ENCODE data around the gene GPC4.

GPC4 gene

DNA sequence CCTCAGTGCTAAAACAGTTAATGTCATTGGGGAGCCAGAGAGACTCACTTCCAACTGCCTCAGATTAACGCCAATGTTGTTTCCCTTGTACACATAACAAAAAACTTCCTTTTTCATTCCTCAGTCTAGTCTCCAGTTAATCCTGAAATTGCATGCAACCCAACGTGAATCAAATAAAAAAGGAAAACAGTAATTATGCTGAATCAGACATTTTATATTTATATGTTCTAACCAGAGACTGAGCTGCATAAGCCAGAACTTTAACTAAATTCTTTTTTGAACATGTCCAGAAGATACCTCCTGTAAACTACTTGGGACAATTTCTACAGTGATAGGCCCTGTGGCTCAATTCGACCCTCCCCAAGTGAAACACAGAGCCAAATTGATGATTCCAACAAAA lies 4.7 kb downstream of the GPC4 start:
- H3K4me3 ChIP-seq (ENCODE audit: low read length): no peak overlapping the region
- DNase-seq (ENCODE audit: low read depth): no peak
- no peak for TF ChIP-seq CTCF (conservative IDR thresholded peaks at IDR 0.05; ENCODE audit: low read length)

DNA sequence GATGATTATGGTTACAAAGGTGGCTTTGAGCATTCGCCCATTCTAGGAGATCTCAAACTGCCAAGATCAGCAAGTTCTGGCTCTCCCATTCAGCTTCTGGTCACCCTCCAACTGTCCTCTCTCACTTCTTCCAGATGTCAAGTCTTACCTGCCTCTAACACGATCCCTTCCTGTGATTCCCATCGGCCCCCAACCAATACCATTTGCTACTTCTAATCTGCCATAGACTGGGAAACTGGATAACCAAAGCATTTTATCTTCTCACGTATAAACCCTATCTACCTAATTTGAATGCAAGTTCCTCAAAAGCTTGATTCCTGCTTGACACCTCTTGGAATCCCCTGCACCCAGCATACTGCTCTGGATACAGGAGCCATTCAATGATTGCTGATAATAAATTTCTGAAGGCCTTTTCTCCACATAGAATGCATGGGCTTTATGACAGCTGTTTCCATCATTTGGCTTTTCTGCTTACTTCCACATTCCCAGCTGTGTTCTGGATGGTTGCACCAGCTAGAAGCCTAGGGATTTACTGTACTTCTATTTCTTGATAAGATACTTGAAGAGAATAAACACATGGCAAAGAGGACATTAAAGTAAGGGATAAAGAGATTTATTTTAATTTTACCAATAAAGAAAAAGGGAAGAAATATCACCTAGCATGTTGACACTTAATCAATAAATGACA lies 9.6 kb downstream of the GPC4 start:
- no peak for TF ChIP-seq CTCF (conservative IDR thresholded peaks at IDR 0.05; ENCODE audit: low read length)
- no peak overlapping the region for H3K4me3 ChIP-seq (ENCODE audit: low read length)
- no peak for DNase-seq (ENCODE audit: low read depth)

GRCh38 chrX:133403984-133404383 lies 11.3 kb downstream of the GPC4 start:
- DNase-seq (ENCODE audit: low read depth): no peak
- H3K4me3 ChIP-seq (ENCODE audit: low read length): no peak overlapping the region
- no peak for TF ChIP-seq CTCF (conservative IDR thresholded peaks at IDR 0.05; ENCODE audit: low read length)

DNA sequence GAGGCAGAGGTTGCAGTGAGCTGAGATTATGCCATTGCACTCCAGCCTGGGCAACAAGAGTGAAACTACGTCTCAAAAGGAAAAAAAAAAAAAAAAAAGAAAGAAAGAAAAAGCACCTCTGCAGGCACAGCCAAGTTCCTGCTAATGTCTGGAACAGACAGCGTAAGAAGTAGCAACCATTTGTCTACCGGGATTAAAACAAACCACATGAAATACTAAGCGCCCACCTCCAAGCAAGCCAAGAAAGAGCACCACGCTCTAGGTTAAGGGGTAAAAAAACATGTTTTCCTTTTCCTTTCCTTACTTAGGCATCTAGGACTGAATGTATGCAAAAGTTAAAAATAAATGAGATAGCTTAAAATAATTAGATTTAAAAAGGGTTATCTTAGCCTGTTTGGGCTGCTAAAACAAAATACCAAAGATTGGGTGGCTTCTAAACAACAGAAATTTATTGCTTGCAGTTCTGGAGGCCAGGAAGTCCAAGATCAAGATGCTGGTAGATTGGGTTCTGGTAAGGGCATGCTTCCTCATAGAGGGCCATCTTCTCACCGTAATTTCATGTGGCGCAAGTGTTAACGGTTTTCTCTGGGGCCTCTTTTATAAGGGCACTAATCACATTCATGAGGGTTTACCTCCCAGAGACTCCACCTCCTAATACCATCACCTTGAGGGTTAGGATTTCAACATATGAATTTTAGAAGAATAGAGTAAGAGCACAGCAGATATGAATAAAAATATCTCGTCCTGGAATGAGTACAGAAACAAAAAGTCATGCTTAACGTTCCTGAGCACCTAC lies 12.3 kb downstream of the GPC4 start:
- H3K4me3 ChIP-seq (ENCODE audit: low read length): no peak overlapping the region
- no peak for DNase-seq (ENCODE audit: low read depth)
- no peak for TF ChIP-seq CTCF (conservative IDR thresholded peaks at IDR 0.05; ENCODE audit: low read length)

- no peak overlapping the region for H3K4me3 ChIP-seq (ENCODE audit: low read length)
- peak; percentile 30 for DNase-seq (ENCODE audit: low read depth)
- no peak for TF ChIP-seq CTCF (conservative IDR thresholded peaks at IDR 0.05; ENCODE audit: low read length)
Observed at GRCh38 chrX:133402042-133402453, 13.2 kb downstream of the GPC4 start.

- no peak overlapping the region for H3K4me3 ChIP-seq (ENCODE audit: low read length)
- no peak for TF ChIP-seq CTCF (conservative IDR thresholded peaks at IDR 0.05; ENCODE audit: low read length)
- no peak for DNase-seq (ENCODE audit: low read depth)
Observed at GRCh38 chrX:133401536-133401935, 13.8 kb downstream of the GPC4 start.

DNA sequence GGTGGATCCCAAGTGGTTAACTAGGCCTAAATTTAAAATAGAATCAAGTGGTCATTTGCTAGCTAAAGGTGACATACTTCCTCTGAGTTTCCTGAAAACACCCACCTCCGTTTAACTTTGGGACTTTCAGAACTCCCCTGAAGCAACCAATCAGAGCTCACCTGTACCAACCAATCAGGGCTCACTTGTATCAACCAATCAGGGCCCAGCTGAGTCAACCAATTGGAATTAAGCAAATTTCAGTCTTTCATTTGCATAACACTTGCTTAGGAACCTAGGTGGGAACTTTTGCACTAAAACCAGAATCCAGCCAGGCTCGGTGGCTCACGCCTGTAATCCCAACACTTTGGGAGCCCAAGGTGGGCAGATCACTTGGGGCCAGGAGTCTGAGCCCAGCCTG lies 15.9 kb downstream of the GPC4 start:
- TF ChIP-seq CTCF (conservative IDR thresholded peaks at IDR 0.05; ENCODE audit: low read length): no peak
- no peak overlapping the region for H3K4me3 ChIP-seq (ENCODE audit: low read length)
- DNase-seq (ENCODE audit: low read depth): no peak

Measured in AG10803 (cell line).